Activated CD4-positive, alpha-beta T cell treated with anti-CD3 and anti-CD28 coated beads for 24 hours (primary cell): ENCODE measurements around the gene TRA2B.
"Not testable (repeated sequence)": the region's sequence is repeated elsewhere in the genome, so short reads cannot be mapped to it uniquely, and the experiment has no call there.

ENCODE experiments used
- DNase-seq, 2 donors: peaks; one replicate each; pipeline ENCODE4 v3.0.0-alpha.2; 2020; ENCODE audit warnings: low read depth in 2 of 2

The TRA2B gene

DNA sequence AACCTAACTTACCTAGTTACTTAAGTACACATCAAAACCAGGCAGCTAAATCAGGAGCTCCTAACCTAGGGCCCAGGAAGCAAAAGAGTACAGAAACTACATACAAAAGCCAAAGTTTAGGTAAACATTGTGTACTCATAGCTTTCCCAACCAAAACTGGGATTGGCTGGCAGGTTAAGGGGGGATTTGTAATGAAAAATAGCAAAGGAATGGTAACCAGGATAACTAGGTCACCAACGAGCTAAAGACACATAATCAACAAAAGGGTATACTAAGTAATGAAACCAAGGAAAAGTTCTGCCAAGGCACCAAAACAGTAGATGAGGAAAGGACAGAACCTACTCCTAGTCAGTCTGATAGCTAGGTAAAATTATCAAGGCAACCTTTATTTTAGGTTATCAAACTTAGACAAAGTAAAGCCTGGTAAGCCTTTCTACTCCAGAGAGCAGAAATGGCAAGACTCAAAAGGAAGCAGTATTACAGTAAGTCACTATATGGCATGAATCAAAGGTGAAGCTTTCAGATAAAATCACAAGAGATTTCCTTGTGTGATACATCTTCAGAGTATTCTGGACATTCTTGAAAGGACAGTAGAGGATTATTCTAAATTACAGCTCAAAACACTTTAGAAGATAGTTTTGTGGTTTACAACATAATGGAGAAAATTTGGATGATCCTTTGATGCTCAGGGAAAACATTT lies 10.2 kb downstream of the TRA2B start:
- DNase-seq = no peak

GRCh38 chr3:185926445-185926844 lies 11.4 kb downstream of the TRA2B start:
- no peak for DNase-seq

DNA sequence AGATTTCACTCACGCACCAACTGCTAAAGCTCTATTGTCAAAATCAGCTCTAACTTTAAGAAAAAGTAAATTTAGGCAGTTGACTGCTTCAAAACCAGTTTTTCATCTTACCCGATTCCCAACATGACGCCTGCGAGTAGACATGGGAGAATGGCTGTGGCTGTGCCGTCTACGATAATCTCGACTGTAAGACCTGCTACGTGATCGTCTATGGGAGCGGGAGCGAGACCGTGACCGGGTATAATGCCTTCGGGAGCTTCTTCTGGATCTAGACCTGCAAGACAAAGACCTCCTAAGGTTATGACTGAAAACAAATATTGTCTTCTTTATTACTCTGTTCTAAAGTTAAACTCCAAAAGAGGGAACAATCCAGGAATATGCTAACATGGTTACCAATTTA lies 12.5 kb downstream of the TRA2B start:
- no peak for DNase-seq

- DNase-seq = no peak
These were observed 13.4 kb downstream of the TRA2B start for GRCh38 chr3:185924375-185924774.

- DNase-seq = no peak
These were observed 17.6 kb downstream of the TRA2B start for GRCh38 chr3:185920184-185920583.

- DNase-seq = no peak
These were observed 21.6 kb downstream of the TRA2B start for GRCh38 chr3:185916042-185916833.

GRCh38 chr3:185915642-185916041 lies 22.2 kb downstream of the TRA2B start:
- DNase-seq = no peak

GRCh38 chr3:185914911-185915629 lies 22.7 kb downstream of the TRA2B start:
- DNase-seq = no peak

GRCh38 chr3:185912929-185913901 lies 24.6 kb downstream of the TRA2B start:
- no peak for DNase-seq

DNA sequence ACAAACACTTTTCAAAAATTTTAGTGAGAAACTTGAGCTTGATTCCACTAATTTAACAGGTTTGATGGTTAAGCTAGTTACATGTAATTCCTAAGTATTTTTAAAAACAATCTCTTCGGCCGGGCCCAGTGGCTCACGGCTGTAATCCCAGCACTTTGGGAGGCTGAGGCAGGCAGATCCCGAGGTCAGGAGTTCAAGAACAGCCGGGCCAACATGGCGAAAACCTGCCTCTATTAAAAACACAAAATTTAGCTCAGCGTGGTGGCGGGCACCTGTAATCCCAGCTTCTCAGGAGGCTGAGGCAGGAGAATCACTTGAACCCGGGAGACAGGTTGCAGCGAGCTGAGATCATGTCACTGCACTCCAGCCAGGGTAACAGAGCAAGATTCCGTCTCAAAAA lies 25.3 kb downstream of the TRA2B start:
- no peak for DNase-seq

- DNase-seq = not testable (repeated sequence)
These were observed 26.8 kb downstream of the TRA2B start for GRCh38 chr3:185911076-185911448.

GRCh38 chr3:185910322-185911075 lies 27.3 kb downstream of the TRA2B start:
- not testable (repeated sequence) for DNase-seq

DNA sequence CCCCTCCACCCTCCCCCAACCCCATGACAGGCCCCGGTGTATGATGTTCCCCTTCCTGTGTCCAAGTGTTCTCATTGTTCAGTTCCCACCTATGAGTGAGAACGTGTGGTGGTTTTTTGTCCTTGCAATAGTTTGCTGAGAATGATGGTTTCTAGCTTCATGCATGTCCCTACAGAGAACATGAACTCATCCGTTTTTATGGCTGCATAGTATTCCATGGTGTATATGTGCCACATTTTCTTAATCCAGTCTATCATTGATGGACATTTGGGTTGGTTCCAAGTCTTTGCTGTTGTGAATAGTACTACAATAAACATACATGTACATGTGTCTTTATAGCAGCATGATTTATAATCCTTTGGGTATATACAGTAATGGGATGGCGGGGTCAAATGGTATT lies 27.9 kb downstream of the TRA2B start:
- not testable (repeated sequence) for DNase-seq

- DNase-seq = no peak
These were observed 37.6 kb downstream of the TRA2B start for GRCh38 chr3:185900228-185900627.

DNA sequence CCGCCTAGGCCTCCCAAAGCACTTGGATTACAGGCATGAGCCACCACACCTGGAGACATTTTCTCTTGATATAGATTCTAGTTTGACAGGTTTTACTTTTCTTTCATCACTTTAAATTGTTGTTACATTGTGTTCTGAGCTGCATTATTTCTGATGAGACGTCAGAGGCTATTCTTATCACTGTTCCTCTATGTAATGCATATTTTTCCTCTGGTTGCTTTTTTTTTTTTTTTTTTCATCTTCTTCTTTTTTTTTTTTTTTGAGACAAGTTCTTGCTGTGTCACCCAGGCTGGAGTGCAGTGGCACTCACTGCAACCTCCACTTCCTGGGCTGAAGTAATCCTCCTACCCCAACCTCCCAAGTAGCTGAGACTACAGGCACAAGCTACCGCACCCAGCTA lies 41.2 kb downstream of the TRA2B start:
- DNase-seq = no peak

GRCh38 chr3:185887066-185887465 lies 50.7 kb downstream of the TRA2B start:
- no peak for DNase-seq

- no peak for DNase-seq
These were observed 53.2 kb downstream of the TRA2B start for GRCh38 chr3:185884641-185885040.

DNA sequence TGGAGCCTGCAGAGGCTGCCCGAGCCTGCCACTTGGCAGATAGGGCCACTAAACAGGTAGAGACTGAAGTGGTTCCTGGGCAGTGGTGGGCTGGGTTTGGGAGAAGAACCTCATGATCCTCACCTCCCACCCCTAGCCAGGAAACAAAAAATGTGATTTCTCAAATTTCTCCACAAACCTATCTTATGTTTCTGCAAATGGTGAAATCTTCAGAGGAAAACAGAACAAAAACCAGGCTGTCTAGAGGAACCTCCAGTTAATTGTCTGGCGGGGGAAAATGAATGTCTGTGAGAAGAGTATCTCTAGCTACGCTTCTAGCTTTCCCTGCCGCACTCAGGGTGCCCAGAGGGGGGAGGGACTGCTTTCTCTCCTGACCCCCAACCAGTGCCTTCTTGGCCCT lies 55.9 kb downstream of the TRA2B start:
- DNase-seq = no peak

GRCh38 chr3:185880600-185880999 lies 57.2 kb downstream of the TRA2B start:
- no peak for DNase-seq

GRCh38 chr3:185878920-185879319 lies 58.9 kb downstream of the TRA2B start:
- no peak for DNase-seq

GRCh38 chr3:185874119-185874518 lies 63.7 kb downstream of the TRA2B start:
- DNase-seq = no peak
